ENCODE measurements around the gene PITRM1.
A peak's percentile ranks its signal among the peaks of the same experiment; 100 is the strongest.

PITRM1 gene

GRCh38 chr10:3122486-3123205 is 49.9 kb downstream of the PITRM1 start:
- no peak for TF ChIP-seq CTCF (IDR thresholded peaks at IDR 0.05; ENCODE audit: low read depth, low read length, missing control alignments)
- no peak for DNase-seq (ENCODE audit: extremely low read depth, low read depth)
- H3K4me3 ChIP-seq (replicated peaks; ENCODE audit: low read depth, low read length) = no peak overlapping the region

GRCh38 chr10:3122034-3122433 is 50.5 kb downstream of the PITRM1 start:
- H3K4me3 ChIP-seq (replicated peaks; ENCODE audit: low read depth, low read length) = no peak overlapping the region
- no peak for DNase-seq (ENCODE audit: extremely low read depth, low read depth)
- no peak for TF ChIP-seq CTCF (IDR thresholded peaks at IDR 0.05; ENCODE audit: low read depth, low read length, missing control alignments)

GRCh38 chr10:3119796-3120459 is 52.7 kb downstream of the PITRM1 start:
- DNase-seq (ENCODE audit: extremely low read depth, low read depth) = no peak
- no peak overlapping the region for H3K4me3 ChIP-seq (replicated peaks; ENCODE audit: low read depth, low read length)
- TF ChIP-seq CTCF (IDR thresholded peaks at IDR 0.05; ENCODE audit: low read depth, low read length, missing control alignments) = peak; percentile 64

- no peak overlapping the region for H3K4me3 ChIP-seq (replicated peaks; ENCODE audit: low read depth, low read length)
- no peak for DNase-seq (ENCODE audit: extremely low read depth, low read depth)
- TF ChIP-seq CTCF (IDR thresholded peaks at IDR 0.05; ENCODE audit: low read depth, low read length, missing control alignments) = no peak
Measured at GRCh38 chr10:3118641-3119091, 53.9 kb downstream of the PITRM1 start.

- no peak for DNase-seq (ENCODE audit: extremely low read depth, low read depth)
- TF ChIP-seq CTCF (IDR thresholded peaks at IDR 0.05; ENCODE audit: low read depth, low read length, missing control alignments) = no peak
- no peak overlapping the region for H3K4me3 ChIP-seq (replicated peaks; ENCODE audit: low read depth, low read length)
Measured at GRCh38 chr10:3117486-3117885, 55.1 kb downstream of the PITRM1 start.

GRCh38 chr10:3116508-3117100 is 56.0 kb downstream of the PITRM1 start:
- DNase-seq (ENCODE audit: extremely low read depth, low read depth) = no peak
- TF ChIP-seq CTCF (IDR thresholded peaks at IDR 0.05; ENCODE audit: low read depth, low read length, missing control alignments) = no peak
- no peak overlapping the region for H3K4me3 ChIP-seq (replicated peaks; ENCODE audit: low read depth, low read length)

All from HFF-Myc (cell line).